HG02852 (cell line): ENCODE results near the gene TMEM214.
"Not testable (repeated sequence)": the region's sequence is repeated elsewhere in the genome, so short reads cannot be mapped to it uniquely, and the experiment has no call there.

Experiments used
- ATAC-seq: cut with Tn5 transposase; IDR thresholded peaks from one replicate; pipeline ENCODE4 v1.9.1; 2021; ENCODE audit warnings: mild to moderate bottlenecking, moderate library complexity; ENCODE audit not compliant: unreplicated experiment

The TMEM214 gene

GRCh38 chr2:27067385-27067784 is 34.6 kb downstream of the TMEM214 start:
- no peak for ATAC-seq

- ATAC-seq, result no peak
Measured at GRCh38 chr2:27069436-27069835, 36.7 kb downstream of the TMEM214 start.

GRCh38 chr2:27069961-27070618 is 37.3 kb downstream of the TMEM214 start:
- no peak for ATAC-seq

- ATAC-seq, result no peak
Measured at GRCh38 chr2:27070653-27071276, 38.0 kb downstream of the TMEM214 start.

GRCh38 chr2:27071277-27071989 is 38.7 kb downstream of the TMEM214 start, which contains the start of gene OST4:
Gene OST4, minus strand, starts transcription at chr2:27071654.
- peak; percentile 83 for ATAC-seq

- ATAC-seq, result peak; percentile 20
Measured at GRCh38 chr2:27071990-27072830, 39.4 kb downstream of the TMEM214 start.

- no peak for ATAC-seq
Measured at GRCh38 chr2:27072920-27073319, 40.2 kb downstream of the TMEM214 start.

GRCh38 chr2:27073782-27074181 is 41.0 kb downstream of the TMEM214 start:
- no peak for ATAC-seq

- ATAC-seq, result no peak
Measured at GRCh38 chr2:27074738-27075565, 42.2 kb downstream of the TMEM214 start.

- not testable (repeated sequence) for ATAC-seq
Measured at GRCh38 chr2:27075566-27075871, 42.8 kb downstream of the TMEM214 start.

- ATAC-seq, result no peak
Measured at GRCh38 chr2:27076323-27076722, 43.6 kb downstream of the TMEM214 start.

GRCh38 chr2:27077231-27077630 is 44.5 kb downstream of the TMEM214 start:
- ATAC-seq, result no peak

- ATAC-seq, result no peak
Measured at GRCh38 chr2:27078267-27079194, 45.8 kb downstream of the TMEM214 start, which contains the start of gene EMILIN1. Gene EMILIN1, plus strand, starts transcription at chr2:27078615. Its CDS starts 451 bp downstream, at chr2:27079066.

GRCh38 chr2:27079233-27080139 is 46.7 kb downstream of the TMEM214 start:
- ATAC-seq, result no peak

- no peak for ATAC-seq
Measured at GRCh38 chr2:27080140-27080469, 47.3 kb downstream of the TMEM214 start.

GRCh38 chr2:27080603-27080936 is 47.8 kb downstream of the TMEM214 start:
- ATAC-seq, result no peak

GRCh38 chr2:27081984-27082772 is 49.4 kb downstream of the TMEM214 start:
- ATAC-seq, result no peak
